Measurements from ENCODE around the gene PNKD. TPM values are rescaled to one million over a fixed set of nuclear protein-coding genes. Genes with fewer than 3 reads are reported as not detected.

PNKD gene
- total RNA-seq, 1 experiment from 2014 or later: 58.1 TPM

GRCh38 chr2:218329027-218329825 is 58.9 kb downstream of the PNKD start:
- no TSS peak for BruUV-seq (replicated peaks)
- no peaks in the 10 kb centered on the region for H3K36me3 ChIP-seq (ENCODE audit: control insufficient read depth in 1 of 2, insufficient read depth in 2 of 2, low read length in 2 of 2)
- H3K9me3 ChIP-seq (ENCODE audit: control insufficient read depth in 1 of 2, insufficient read depth in 1 of 2, low read depth in 1 of 2, low read length in 2 of 2): no peaks in the 10 kb centered on the region
- ChIA-PET CTCF (no interaction called here), RAD21 (ENCODE audit: low non-redundant PET in 1 of 2, low total read pairs in 2 of 2, uncharacterized antibody in 2 of 2, unreplicated experiment in 2 of 2) (no interaction called here), POLR2A (no interaction called here)
- TF ChIP-seq POLR2A (IDR thresholded peaks at IDR 0.05; ENCODE audit: borderline replicate concordance, extremely low read depth, insufficient read depth, insufficient read length) (no peak), CBX3 (IDR thresholded peaks at IDR 0.05; ENCODE audit: low read depth) (no peak), ZBTB33 (IDR thresholded peaks at IDR 0.05; ENCODE audit: extremely low read depth, insufficient replicate concordance, low read length) (no peak), ELF1 (IDR thresholded peaks at IDR 0.05; ENCODE audit: borderline replicate concordance, low read depth) (no peak), POLR2AphosphoS5 (IDR thresholded peaks at IDR 0.05; ENCODE audit: low read depth, low read length) (no peak), SRF (IDR thresholded peaks at IDR 0.05; ENCODE audit: low read depth) (no peak), CEBPB (IDR thresholded peaks at IDR 0.05; ENCODE audit: low read depth) (no peak), YY1 (IDR thresholded peaks at IDR 0.05; ENCODE audit: extremely low read depth, insufficient replicate concordance, low read depth, low read length) (no peak), FOSL1 (IDR thresholded peaks at IDR 0.05; ENCODE audit: low read depth) (no peak), ZNF274 (IDR thresholded peaks at IDR 0.05; ENCODE audit: low read depth, low read length) (no peak), TCF7L2 (IDR thresholded peaks at IDR 0.05; ENCODE audit: borderline replicate concordance, extremely low read depth, insufficient read depth, insufficient read length) (no peak), JUND (IDR thresholded peaks at IDR 0.05) (no peak), SIN3A (IDR thresholded peaks at IDR 0.05; ENCODE audit: low read depth) (no peak), EZH2phosphoT487 (IDR thresholded peaks at IDR 0.05; ENCODE audit: borderline replicate concordance) (no peak), RAD21 (IDR thresholded peaks at IDR 0.05; ENCODE audit: low read depth) (no peak), EZH2 (IDR thresholded peaks at IDR 0.05) (no peak)
- TF ChIP-seq, protein P1, sequence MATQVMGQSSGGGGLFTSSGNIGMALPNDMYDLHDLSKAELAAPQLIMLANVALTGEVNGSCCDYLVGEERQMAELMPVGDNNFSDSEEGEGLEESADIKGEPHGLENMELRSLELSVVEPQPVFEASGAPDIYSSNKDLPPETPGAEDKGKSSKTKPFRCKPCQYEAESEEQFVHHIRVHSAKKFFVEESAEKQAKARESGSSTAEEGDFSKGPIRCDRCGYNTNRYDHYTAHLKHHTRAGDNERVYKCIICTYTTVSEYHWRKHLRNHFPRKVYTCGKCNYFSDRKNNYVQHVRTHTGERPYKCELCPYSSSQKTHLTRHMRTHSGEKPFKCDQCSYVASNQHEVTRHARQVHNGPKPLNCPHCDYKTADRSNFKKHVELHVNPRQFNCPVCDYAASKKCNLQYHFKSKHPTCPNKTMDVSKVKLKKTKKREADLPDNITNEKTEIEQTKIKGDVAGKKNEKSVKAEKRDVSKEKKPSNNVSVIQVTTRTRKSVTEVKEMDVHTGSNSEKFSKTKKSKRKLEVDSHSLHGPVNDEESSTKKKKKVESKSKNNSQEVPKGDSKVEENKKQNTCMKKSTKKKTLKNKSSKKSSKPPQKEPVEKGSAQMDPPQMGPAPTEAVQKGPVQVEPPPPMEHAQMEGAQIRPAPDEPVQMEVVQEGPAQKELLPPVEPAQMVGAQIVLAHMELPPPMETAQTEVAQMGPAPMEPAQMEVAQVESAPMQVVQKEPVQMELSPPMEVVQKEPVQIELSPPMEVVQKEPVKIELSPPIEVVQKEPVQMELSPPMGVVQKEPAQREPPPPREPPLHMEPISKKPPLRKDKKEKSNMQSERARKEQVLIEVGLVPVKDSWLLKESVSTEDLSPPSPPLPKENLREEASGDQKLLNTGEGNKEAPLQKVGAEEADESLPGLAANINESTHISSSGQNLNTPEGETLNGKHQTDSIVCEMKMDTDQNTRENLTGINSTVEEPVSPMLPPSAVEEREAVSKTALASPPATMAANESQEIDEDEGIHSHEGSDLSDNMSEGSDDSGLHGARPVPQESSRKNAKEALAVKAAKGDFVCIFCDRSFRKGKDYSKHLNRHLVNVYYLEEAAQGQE (IDR thresholded peaks at IDR 0.05; ENCODE audit: low read depth): no peak
- TF ChIP-seq, protein P2, sequence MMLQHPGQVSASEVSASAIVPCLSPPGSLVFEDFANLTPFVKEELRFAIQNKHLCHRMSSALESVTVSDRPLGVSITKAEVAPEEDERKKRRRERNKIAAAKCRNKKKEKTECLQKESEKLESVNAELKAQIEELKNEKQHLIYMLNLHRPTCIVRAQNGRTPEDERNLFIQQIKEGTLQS (IDR thresholded peaks at IDR 0.05): no peak
- TF ChIP-seq, protein P3, sequence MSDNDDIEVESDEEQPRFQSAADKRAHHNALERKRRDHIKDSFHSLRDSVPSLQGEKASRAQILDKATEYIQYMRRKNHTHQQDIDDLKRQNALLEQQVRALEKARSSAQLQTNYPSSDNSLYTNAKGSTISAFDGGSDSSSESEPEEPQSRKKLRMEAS (IDR thresholded peaks at IDR 0.05): no peak
- DNase-seq (ENCODE audit: low read depth, low spot score) (no peak), ATAC-seq (no peak)
- H4K20me1 ChIP-seq (ENCODE audit: insufficient read depth): no peaks in the 10 kb centered on the region
- no peaks in the 10 kb centered on the region for H3K27me3 ChIP-seq (ENCODE audit: insufficient read depth, low read length)
- no peak overlapping the region for H3K27ac ChIP-seq (ENCODE audit: low read depth, low read length)
- H3K79me2 ChIP-seq (ENCODE audit: insufficient read depth, low read length): no peaks in the 10 kb centered on the region
- peaks cover 4 to 5% of the 10 kb centered on the region in 2 experiments for H3K4me1 ChIP-seq (ENCODE audit: control insufficient read depth in 1 of 2, insufficient read depth in 2 of 2, low read length in 2 of 2)
- no peak overlapping the region for H2AFZ ChIP-seq (ENCODE audit: low read depth, low read length, poor library complexity, severe bottlenecking)
- no peak overlapping the region for H3K9ac ChIP-seq (ENCODE audit: low read length)
- intact Hi-C loops (cut with micrococcal nuclease): no loop called here
- H3K4me3 ChIP-seq (replicated peaks in 1 of 2; ENCODE audit: low read depth in 1 of 2, low read length in 2 of 2): no peak overlapping the region
- H3K9me2 ChIP-seq (ENCODE audit: insufficient read depth): no peaks in the 10 kb centered on the region
- H3K4me2 ChIP-seq (ENCODE audit: low read length): no peak overlapping the region
